Neural cell (in vitro differentiated cells): ENCODE data around the gene TENM3.

Experiments used
- EZH2 ChIP-seq: fragments of 200-600, 300-800 bp; shearing (Covaris generic), sonication (generic); IDR thresholded peaks from 2 replicates; pipeline ENCODE4 v1.6.1; 2014; ENCODE audit warnings: antibody characterized with exemption, low read length, borderline replicate concordance, mild to moderate bottlenecking; ENCODE audit not compliant: insufficient read depth, poor library complexity, severe bottlenecking
- MXI1 ChIP-seq: fragments of 450-650 bp; conservative IDR thresholded peaks from 2 replicates; pipeline ENCODE4 v1.6.1; 2014; ENCODE audit warnings: antibody characterized with exemption, mild to moderate bottlenecking; ENCODE audit not compliant: poor library complexity, severe bottlenecking
- POLR2AphosphoS5 ChIP-seq: IDR thresholded peaks from 2 replicates; pipeline ENCODE4 v1.6.1; 2012
- RAD21 ChIP-seq: fragments of 450-650 bp; conservative IDR thresholded peaks from 2 replicates; pipeline ENCODE4 v1.6.1; 2014; ENCODE audit warnings: antibody characterized with exemption, mild to moderate bottlenecking, moderate library complexity
- TF ChIP-seq, protein P1 (sequence below): fragments of 450-650 bp; IDR thresholded peaks from 2 replicates; pipeline ENCODE4 v1.5.1; 2014; ENCODE audit warnings: antibody characterized with exemption, mild to moderate bottlenecking, moderate library complexity; ENCODE audit not compliant: poor library complexity, severe bottlenecking

DNA sequence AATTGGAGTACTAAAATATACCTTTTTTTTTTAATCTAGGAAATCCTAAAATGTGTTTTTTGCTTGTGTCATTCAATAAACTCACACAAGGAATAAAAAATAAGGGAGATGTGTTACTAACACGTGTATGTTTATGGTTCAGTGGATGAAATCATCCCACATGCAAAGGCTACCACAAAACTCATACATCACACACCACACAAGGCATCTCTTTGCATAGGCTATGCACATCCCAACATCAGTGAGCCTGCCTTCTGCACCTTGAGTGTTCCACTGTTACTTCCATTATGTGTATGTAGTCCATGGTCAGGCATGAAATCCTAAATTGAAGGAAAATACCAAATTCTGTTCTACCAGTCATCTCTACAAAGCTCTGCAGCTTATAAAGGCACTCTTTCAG, 460.9 kb downstream of the TENM3 start:
- TF ChIP-seq, protein P1, sequence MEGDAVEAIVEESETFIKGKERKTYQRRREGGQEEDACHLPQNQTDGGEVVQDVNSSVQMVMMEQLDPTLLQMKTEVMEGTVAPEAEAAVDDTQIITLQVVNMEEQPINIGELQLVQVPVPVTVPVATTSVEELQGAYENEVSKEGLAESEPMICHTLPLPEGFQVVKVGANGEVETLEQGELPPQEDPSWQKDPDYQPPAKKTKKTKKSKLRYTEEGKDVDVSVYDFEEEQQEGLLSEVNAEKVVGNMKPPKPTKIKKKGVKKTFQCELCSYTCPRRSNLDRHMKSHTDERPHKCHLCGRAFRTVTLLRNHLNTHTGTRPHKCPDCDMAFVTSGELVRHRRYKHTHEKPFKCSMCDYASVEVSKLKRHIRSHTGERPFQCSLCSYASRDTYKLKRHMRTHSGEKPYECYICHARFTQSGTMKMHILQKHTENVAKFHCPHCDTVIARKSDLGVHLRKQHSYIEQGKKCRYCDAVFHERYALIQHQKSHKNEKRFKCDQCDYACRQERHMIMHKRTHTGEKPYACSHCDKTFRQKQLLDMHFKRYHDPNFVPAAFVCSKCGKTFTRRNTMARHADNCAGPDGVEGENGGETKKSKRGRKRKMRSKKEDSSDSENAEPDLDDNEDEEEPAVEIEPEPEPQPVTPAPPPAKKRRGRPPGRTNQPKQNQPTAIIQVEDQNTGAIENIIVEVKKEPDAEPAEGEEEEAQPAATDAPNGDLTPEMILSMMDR, result no peak
- no peak for TF ChIP-seq POLR2AphosphoS5
- TF ChIP-seq EZH2, result no peak
- TF ChIP-seq RAD21, result no peak
- no peak for TF ChIP-seq MXI1
